SK-N-SH (cell line): ENCODE measurements around the gene GRM8. TPM values are rescaled to one million over a fixed set of nuclear protein-coding genes. Genes with fewer than 3 reads are reported as not detected.

Experiments
- CTCF ChIA-PET: fragments of 300-600, 350-600 bp; formaldehyde crosslinking; extraction: SDS; loops from one replicate; lab custom pipeline; 2021; lab: Yijun Ruan, JAX
- POLR2A ChIA-PET: fragments of 350-600 bp; sonication (Branson Sonifier 250); formaldehyde crosslinking; extraction: SDS; loops from one replicate; lab custom pipeline; 2020; ENCODE audit warnings: antibody characterized with exemption, inconsistent platforms; lab: Yijun Ruan, JAX
- DNase-seq: peaks from one replicate; pipeline ENCODE4 v3.0.0; 2012
- H2AFZ ChIP-seq: fragments of 200-600 bp; sonication (generic); 2 replicates; pipeline ENCODE4 v1.8.1; 2016; ENCODE audit warnings: antibody characterized with exemption, mild to moderate bottlenecking, low read depth
- H3F3A ChIP-seq: fragments of 200-600 bp; sonication (generic); replicated peaks from 2 replicates; pipeline ENCODE3; 2016; ENCODE audit warnings: antibody characterized with exemption, mild to moderate bottlenecking; ENCODE audit not compliant: insufficient read depth
- H3K27ac ChIP-seq, 2 experiments: fragments of 200-500 bp in 1 of 2; fragments of 200-600 bp in 1 of 2; sonication (Bioruptor generic) in 1 of 2; sonication (generic), shearing (Covaris generic) in 1 of 2; 2 replicates each; pipeline versions ENCODE4 v1.5.1 to v1.6.1; 2014 to 2016; ENCODE audit warnings: low read depth in 2 of 2, inconsistent platforms in 1 of 2, low read length in 1 of 2, mild to moderate bottlenecking in 1 of 2, mixed read lengths in 1 of 2
- H3K27me3 ChIP-seq: fragments of 200-600 bp; sonication (generic), shearing (Covaris generic); 2 replicates; pipeline ENCODE4 v1.6.1; 2016; ENCODE audit warnings: mixed run types; ENCODE audit not compliant: insufficient read depth
- H3K36me3 ChIP-seq, 2 experiments: fragments of 200-500 bp in 1 of 2; fragments of 200-600 bp in 1 of 2; sonication (Bioruptor generic) in 1 of 2; sonication (generic) in 1 of 2; replicated peaks in 1 of 2; 2 replicates each; pipeline versions ENCODE3 to v1.5.1; 2014 to 2016; ENCODE audit warnings: low read length in 1 of 2, mild to moderate bottlenecking in 1 of 2; ENCODE audit not compliant: insufficient read depth in 2 of 2, control insufficient read depth in 1 of 2
- H3K4me1 ChIP-seq, 2 experiments: fragments of 200-500 bp in 1 of 2; fragments of 200-600 bp in 1 of 2; sonication (Bioruptor generic) in 1 of 2; sonication (generic), shearing (Covaris generic) in 1 of 2; 2 replicates each; pipeline versions ENCODE4 v1.5.1 to v1.6.1; 2014 to 2016; ENCODE audit warnings: low read depth in 1 of 2, low read length in 1 of 2, mixed run types in 1 of 2; ENCODE audit not compliant: insufficient read depth in 2 of 2, control insufficient read depth in 1 of 2
- H3K4me2 ChIP-seq: fragments of 200-600 bp; sonication (generic), shearing (Covaris generic); 2 replicates; pipeline ENCODE4 v1.6.1; 2017; ENCODE audit warnings: mixed run types
- H3K4me3 ChIP-seq, 2 experiments: fragments of 200-500 bp in 1 of 2; fragments of 200-600 bp in 1 of 2; sonication (Bioruptor generic) in 1 of 2; sonication (generic), shearing (Covaris generic) in 1 of 2; 2 replicates each; pipeline versions ENCODE4 v1.5.1 to v1.8.1; 2014 to 2016; ENCODE audit warnings: low read depth in 2 of 2, inconsistent platforms in 1 of 2, low read length in 1 of 2, mild to moderate bottlenecking in 1 of 2, mixed read lengths in 1 of 2, moderate library complexity in 1 of 2
- H3K79me2 ChIP-seq: fragments of 200-600 bp; sonication (generic); 2 replicates; pipeline ENCODE4 v1.8.1; 2017; ENCODE audit warnings: mild to moderate bottlenecking; ENCODE audit not compliant: insufficient read depth
- H3K9ac ChIP-seq: fragments of 200-600 bp; sonication (generic); 2 replicates; pipeline ENCODE4 v1.6.1; 2017; ENCODE audit warnings: mixed run types
- H3K9me2 ChIP-seq: fragments of 200-600 bp; sonication (generic); 2 replicates; pipeline ENCODE4 v1.6.1; 2017; ENCODE audit warnings: mixed run types
- H3K9me3 ChIP-seq: fragments of 200-600 bp; sonication (generic); 2 replicates; pipeline ENCODE4 v1.6.1; 2017; ENCODE audit warnings: mixed run types, mild to moderate bottlenecking, moderate library complexity
- H4K20me1 ChIP-seq: fragments of 200-600 bp; sonication (generic); 2 replicates; pipeline ENCODE4 v1.6.1; 2017; ENCODE audit warnings: mild to moderate bottlenecking, mixed run types; ENCODE audit not compliant: insufficient read depth
- CHD2 ChIP-seq: fragments of 150-350 bp; IDR thresholded peaks from 2 replicates; pipeline ENCODE4 v1.6.1; 2018; ENCODE audit warnings: low read length; ENCODE audit not compliant: partially characterized antibody
- EP300 ChIP-seq, 2 experiments: IDR thresholded peaks; 2 replicates each; pipeline versions ENCODE4 v1.4.0 to v1.6.1; 2012; ENCODE audit warnings: borderline replicate concordance in 1 of 2, low read depth in 1 of 2, low read length in 1 of 2
- EZH2phosphoT487 ChIP-seq: fragments of 200-600 bp; sonication (generic); IDR thresholded peaks from 2 replicates; pipeline ENCODE4 v1.6.1; 2017; ENCODE audit warnings: low read depth, mixed run types, mild to moderate bottlenecking, antibody characterized with exemption, moderate library complexity, borderline replicate concordance
- GABPA ChIP-seq: IDR thresholded peaks from 2 replicates; pipeline ENCODE4 v1.4.0; 2012; ENCODE audit warnings: low read depth, mild to moderate bottlenecking
- GATA2 ChIP-seq: sonication (generic); formaldehyde crosslinking; IDR thresholded peaks from 2 replicates; pipeline ENCODE4 v1.5.0; 2020; ENCODE audit warnings: mild to moderate bottlenecking, missing genetic modification reagents
- IRF3 ChIP-seq: fragments of 150-350 bp; IDR thresholded peaks from 2 replicates; pipeline ENCODE4 v1.6.1; 2016; ENCODE audit warnings: mild to moderate bottlenecking, low read depth, low read length
- JUND ChIP-seq: IDR thresholded peaks from 2 replicates; pipeline ENCODE4 v1.4.0; 2012
- NRF1 ChIP-seq: IDR thresholded peaks from 2 replicates; pipeline ENCODE4 v1.6.1; 2012; ENCODE audit warnings: low read depth, mild to moderate bottlenecking, low read length
- PBX3 ChIP-seq: IDR thresholded peaks from 2 replicates; pipeline ENCODE4; 2012
- POLR2AphosphoS5 ChIP-seq: IDR thresholded peaks from 2 replicates; pipeline ENCODE4 v1.6.1; 2012; ENCODE audit warnings: low read depth, low read length
- RCOR1 ChIP-seq: fragments of 150-350 bp; IDR thresholded peaks from 2 replicates; pipeline ENCODE4 v1.6.1; 2017; ENCODE audit warnings: antibody characterized with exemption, low read length
- REST ChIP-seq: IDR thresholded peaks from 2 replicates; pipeline ENCODE4 v1.6.1; 2012; ENCODE audit warnings: mild to moderate bottlenecking, low read depth, low read length, moderate library complexity
- RFX5 ChIP-seq: IDR thresholded peaks from 2 replicates; pipeline ENCODE4 v1.6.1; 2012; ENCODE audit warnings: mild to moderate bottlenecking, improper control_type of control experiment, low read length
- SIN3A ChIP-seq: IDR thresholded peaks from 2 replicates; pipeline ENCODE4 v1.6.1; 2012; ENCODE audit warnings: low read depth, mild to moderate bottlenecking, low read length, moderate library complexity, borderline replicate concordance
- SMC3 ChIP-seq: IDR thresholded peaks from 2 replicates; pipeline ENCODE4 v1.6.1; 2012; ENCODE audit warnings: low read depth, low read length, improper control_type of control experiment
- TCF12 ChIP-seq: IDR thresholded peaks from 2 replicates; pipeline ENCODE4 v1.4.0; 2012
- TEAD4 ChIP-seq: IDR thresholded peaks from 2 replicates; pipeline ENCODE4 v1.4.0; 2012; ENCODE audit warnings: mild to moderate bottlenecking, borderline replicate concordance; ENCODE audit not compliant: insufficient read depth
- USF1 ChIP-seq: IDR thresholded peaks from 2 replicates; pipeline ENCODE4 v1.4.0; 2012; ENCODE audit warnings: low read depth, borderline replicate concordance
- ZBTB33 ChIP-seq: IDR thresholded peaks from 2 replicates; pipeline ENCODE4 v1.4.0; 2012; ENCODE audit warnings: low read depth, borderline replicate concordance
- WGBS: methylation state at CpG from one replicate; pipeline ENCODE4 v1.1.6; 2017; ENCODE audit warnings: low lambda C conversion rate; 5-methylcytosine and 5-hydroxymethylcytosine counted together
- polyA plus RNA-seq, 3 experiments: library from polyadenylated mRNA; depleted of rRNA; stranded (reverse); fragments of >200 nt; gene quantifications; 2 replicates each; pipeline ENCODE4 v1.2.3, GENCODE V29; 2012

Gene GRM8
- polyA plus RNA-seq, 1 of the 3 experiments (the other 2 are of a cell fraction) = 0.10 TPM

- no peaks in the 10 kb centered on the region for H4K20me1 ChIP-seq
- TF ChIP-seq TCF12 (no peak), USF1 (no peak), EP300 (IDR thresholded peaks at IDR 0.05; ENCODE audit: borderline replicate concordance in 1 of 2, low read depth in 1 of 2, low read length in 1 of 2) (no peak), IRF3 (no peak), EZH2phosphoT487 (no peak), ZBTB33 (no peak), CHD2 (no peak), RFX5 (no peak), NRF1 (no peak), GABPA (no peak), POLR2AphosphoS5 (no peak), SIN3A (no peak), RCOR1 (no peak), TEAD4 (no peak), REST (no peak), SMC3 (no peak), GATA2 (no peak), JUND (no peak), PBX3 (no peak)
- no peaks in the 10 kb centered on the region for H3K4me1 ChIP-seq
- DNase-seq = no peak
- H3K27me3 ChIP-seq = no peaks in the 10 kb centered on the region
- H3K4me2 ChIP-seq = no peak overlapping the region
- H3K9me3 ChIP-seq = no peaks in the 10 kb centered on the region
- H3K27ac ChIP-seq = no peak overlapping the region
- H3K4me3 ChIP-seq = no peak overlapping the region
- no peak overlapping the region for H3K9ac ChIP-seq
- H3K9me2 ChIP-seq = no peaks in the 10 kb centered on the region
- no peak overlapping the region for H2AFZ ChIP-seq
- H3K36me3 ChIP-seq = no peaks in the 10 kb centered on the region
- CTCF ChIA-PET = interaction anchor here (1.8 kb wide), 1 partner anchor 14 kb away, joined by 7 read pairs; no protein-coding TSS in a partner anchor
- POLR2A ChIA-PET = no interaction called here
- H3F3A ChIP-seq = no peaks in the 10 kb centered on the region
- no peaks in the 10 kb centered on the region for H3K79me2 ChIP-seq
- WGBS = 21% methylated on average over 7 of the region's 7 CpGs
Measured at GRCh38 chr7:127041689-127042452, 210.9 kb downstream of the GRM8 start.
